ENCODE measurements around the gene BTBD9. TPM values are rescaled to one million over a fixed set of nuclear protein-coding genes. Genes with fewer than 3 reads are reported as not detected.

BTBD9 gene
- total RNA-seq, 1 experiment from 2014 or later = 10.8 TPM

DNA sequence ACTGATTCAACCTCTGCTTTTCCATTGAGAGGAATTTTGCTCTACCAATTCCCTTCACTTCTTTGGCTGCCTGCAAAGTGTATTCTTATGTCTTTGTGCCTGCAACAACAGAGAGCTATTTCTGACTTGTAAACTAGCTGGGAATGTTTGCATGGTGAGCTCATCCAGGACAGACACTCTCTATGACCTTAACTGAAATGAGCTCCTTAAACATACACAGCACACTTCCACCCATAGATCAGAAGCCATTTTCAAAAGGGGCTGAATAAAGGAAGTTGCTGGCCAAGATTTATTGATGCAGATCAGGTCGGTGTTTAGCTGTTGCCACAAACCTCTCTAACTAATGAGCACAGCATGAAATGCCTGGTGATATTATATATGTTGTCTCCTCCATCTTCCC is 377.7 kb downstream of the BTBD9 start:
- CTCF ChIA-PET = interaction anchor here (0.8 to 1.1 kb wide), 2 partner anchors 16 to 471 kb away, joined by 3 read pairs; no protein-coding TSS in a partner anchor
- no peaks in the 10 kb centered on the region for H3K79me2 ChIP-seq (ENCODE audit: low read depth)

DNA sequence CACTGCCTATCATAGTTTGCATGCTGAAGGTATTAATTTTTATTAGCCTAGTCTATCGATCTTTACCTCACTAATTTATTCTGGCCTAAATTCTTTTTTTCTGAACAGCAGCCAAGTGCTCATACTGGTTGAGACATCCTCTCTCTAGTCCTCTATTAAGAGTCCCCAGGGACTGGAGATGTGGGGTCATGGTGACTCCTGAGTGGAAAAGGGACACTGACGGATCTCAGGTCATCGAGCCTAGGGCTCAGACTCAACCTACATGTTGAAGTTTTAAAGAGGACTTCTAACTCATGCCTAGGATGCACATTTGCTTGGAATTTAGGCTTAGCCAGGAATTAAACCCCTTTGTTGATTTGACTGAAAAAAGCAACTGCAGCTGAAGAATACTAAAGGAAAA is 378.1 kb downstream of the BTBD9 start:
- peaks cover 47% of the 10 kb centered on the region for H3K4me1 ChIP-seq (replicated peaks; ENCODE audit: insufficient read depth)
- no peaks in the 10 kb centered on the region for H3K9me2 ChIP-seq (ENCODE audit: insufficient read depth)
- CTCF ChIA-PET = interaction anchor here (0.8 to 1.1 kb wide), 2 partner anchors 15 to 471 kb away, joined by 3 read pairs; no protein-coding TSS in a partner anchor
- POLR2A ChIA-PET (ENCODE audit: unreplicated experiment) = interaction anchor here (0.6 kb wide), 1 partner anchor 840 kb away, joined by 6 read pairs; no protein-coding TSS in a partner anchor
- intact Hi-C loops (cut with micrococcal nuclease; ENCODE audit: unreplicated experiment) = no loop called here
- BruUV-seq (replicated peaks) = no TSS peak
- no peaks in the 10 kb centered on the region for H3K79me2 ChIP-seq (ENCODE audit: low read depth)
- TF ChIP-seq, protein P1, sequence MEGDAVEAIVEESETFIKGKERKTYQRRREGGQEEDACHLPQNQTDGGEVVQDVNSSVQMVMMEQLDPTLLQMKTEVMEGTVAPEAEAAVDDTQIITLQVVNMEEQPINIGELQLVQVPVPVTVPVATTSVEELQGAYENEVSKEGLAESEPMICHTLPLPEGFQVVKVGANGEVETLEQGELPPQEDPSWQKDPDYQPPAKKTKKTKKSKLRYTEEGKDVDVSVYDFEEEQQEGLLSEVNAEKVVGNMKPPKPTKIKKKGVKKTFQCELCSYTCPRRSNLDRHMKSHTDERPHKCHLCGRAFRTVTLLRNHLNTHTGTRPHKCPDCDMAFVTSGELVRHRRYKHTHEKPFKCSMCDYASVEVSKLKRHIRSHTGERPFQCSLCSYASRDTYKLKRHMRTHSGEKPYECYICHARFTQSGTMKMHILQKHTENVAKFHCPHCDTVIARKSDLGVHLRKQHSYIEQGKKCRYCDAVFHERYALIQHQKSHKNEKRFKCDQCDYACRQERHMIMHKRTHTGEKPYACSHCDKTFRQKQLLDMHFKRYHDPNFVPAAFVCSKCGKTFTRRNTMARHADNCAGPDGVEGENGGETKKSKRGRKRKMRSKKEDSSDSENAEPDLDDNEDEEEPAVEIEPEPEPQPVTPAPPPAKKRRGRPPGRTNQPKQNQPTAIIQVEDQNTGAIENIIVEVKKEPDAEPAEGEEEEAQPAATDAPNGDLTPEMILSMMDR (conservative IDR thresholded peaks at IDR 0.05) = no peak
- no peak for TF ChIP-seq EZH2 (IDR thresholded peaks at IDR 0.05; ENCODE audit: low read depth)
- H2AFZ ChIP-seq = no peak overlapping the region
- DNase-seq = no peak
- peak overlapping the region; percentile 52; the same call in 1 of the 2 replicates for H3K27ac ChIP-seq
- H4K20me1 ChIP-seq (ENCODE audit: insufficient read depth) = no peaks in the 10 kb centered on the region
- peak overlapping the region; percentile 61 for H3K4me2 ChIP-seq
- no peaks in the 10 kb centered on the region for H3K27me3 ChIP-seq (ENCODE audit: insufficient read depth, low read depth)
- no peak overlapping the region for H3K4me3 ChIP-seq
- H3K9me3 ChIP-seq (ENCODE audit: insufficient read depth, low read depth) = no peaks in the 10 kb centered on the region
- peaks cover 19% of the 10 kb centered on the region; the same call in 1 of the 2 replicates for H3F3A ChIP-seq (ENCODE audit: insufficient read depth, low read depth)
- H3K36me3 ChIP-seq (ENCODE audit: low read depth) = no peaks in the 10 kb centered on the region

More for the DNA sequence above, 377.7 kb downstream of the BTBD9 start:
- Histone ChIP-seq H2AFZ (no peak overlapping the region), H3K4me2 (peak overlapping the region; percentile 61), H3K9me3 (ENCODE audit: insufficient read depth, low read depth) (no peaks in the 10 kb centered on the region), H3K36me3 (ENCODE audit: low read depth) (no peaks in the 10 kb centered on the region), H3K4me3 (no peak overlapping the region; the same call in 1 of the 2 replicates), H3K27ac (peak overlapping the region; percentile 52), H3K9me2 (ENCODE audit: insufficient read depth) (no peaks in the 10 kb centered on the region), H3F3A (ENCODE audit: insufficient read depth, low read depth) (peaks cover 19% of the 10 kb centered on the region; the same call in 1 of the 2 replicates), H3K27me3 (ENCODE audit: insufficient read depth, low read depth) (no peaks in the 10 kb centered on the region), H3K4me1 (replicated peaks; ENCODE audit: insufficient read depth) (peaks cover 47% of the 10 kb centered on the region), H4K20me1 (ENCODE audit: insufficient read depth) (no peaks in the 10 kb centered on the region)
- POLR2A ChIA-PET (ENCODE audit: unreplicated experiment) = interaction anchor here (0.6 kb wide), 1 partner anchor 841 kb away, joined by 6 read pairs; no protein-coding TSS in a partner anchor
- intact Hi-C loops (cut with micrococcal nuclease; ENCODE audit: unreplicated experiment) = no loop called here
- BruUV-seq (replicated peaks) = no TSS peak
- TF ChIP-seq EZH2 (IDR thresholded peaks at IDR 0.05; ENCODE audit: low read depth) = no peak
- TF ChIP-seq, protein P1 (conservative IDR thresholded peaks at IDR 0.05) = no peak
- DNase-seq = peak; percentile 5 to 79

DNA sequence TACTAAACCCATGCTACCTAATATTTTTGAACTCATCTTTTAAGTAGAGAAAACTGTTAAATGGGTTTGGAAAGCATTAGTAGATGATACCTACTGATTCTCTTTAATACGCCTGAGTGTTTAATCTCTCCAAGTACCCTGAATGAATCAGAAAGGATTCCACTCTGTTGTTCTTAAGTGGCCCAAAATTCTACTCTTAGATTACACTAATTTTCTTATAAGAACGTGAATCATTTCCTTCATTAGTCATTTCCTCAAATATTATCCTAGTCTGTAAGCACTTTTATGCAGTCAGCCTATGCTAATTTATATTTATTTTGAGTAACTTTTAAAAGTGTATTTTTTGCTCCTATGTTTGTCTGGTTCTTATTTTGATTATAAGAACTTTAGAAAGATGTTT is 380.0 kb downstream of the BTBD9 start:
- CTCF ChIA-PET = no interaction called here
- Histone ChIP-seq H3K27me3 (ENCODE audit: insufficient read depth, low read depth) (no peaks in the 10 kb centered on the region), H3K4me3 (no peak overlapping the region), H3K36me3 (ENCODE audit: low read depth) (no peaks in the 10 kb centered on the region), H3K79me2 (ENCODE audit: low read depth) (no peaks in the 10 kb centered on the region), H4K20me1 (ENCODE audit: insufficient read depth) (no peaks in the 10 kb centered on the region), H3K27ac (no peak overlapping the region), H3K4me2 (0 out of 2 replicates have a peak overlapping the region, but pooled peaks have one; percentile 10), H3K4me1 (replicated peaks; ENCODE audit: insufficient read depth) (peaks cover 47% of the 10 kb centered on the region), H3K9me3 (ENCODE audit: insufficient read depth, low read depth) (no peaks in the 10 kb centered on the region), H3F3A (ENCODE audit: insufficient read depth, low read depth) (peaks cover 19% of the 10 kb centered on the region; the same call in 1 of the 2 replicates), H2AFZ (no peak overlapping the region), H3K9me2 (ENCODE audit: insufficient read depth) (no peaks in the 10 kb centered on the region)
- peak in 1 of 2 experiments; percentile 51 for DNase-seq
- BruUV-seq (replicated peaks) = no TSS peak
- intact Hi-C loops (cut with micrococcal nuclease; ENCODE audit: unreplicated experiment) = no loop called here
- POLR2A ChIA-PET (ENCODE audit: unreplicated experiment) = no interaction called here
- TF ChIP-seq, protein P1 (conservative IDR thresholded peaks at IDR 0.05) = no peak
- no peak for TF ChIP-seq EZH2 (IDR thresholded peaks at IDR 0.05; ENCODE audit: low read depth)

Measured in PC-9 (cell line).